Activated naive CD8-positive, alpha-beta T cell (primary cell): ENCODE results near the gene RSPH10B2.
"Not testable (repeated sequence)": the region's sequence is repeated elsewhere in the genome, so short reads cannot be mapped to it uniquely, and the experiment has no call there.

Source experiments
- H3K27ac Mint-ChIP-seq: one replicate; pipeline ENCODE4 v1.8.0; 2021; ENCODE audit warnings: mixed read lengths
- H3K27me3 Mint-ChIP-seq: one replicate; pipeline ENCODE4 v1.8.0; 2021; ENCODE audit warnings: mixed read lengths
- H3K36me3 Mint-ChIP-seq: one replicate; pipeline ENCODE4 v1.8.0; 2021; ENCODE audit warnings: mixed read lengths
- H3K4me1 Mint-ChIP-seq: one replicate; pipeline ENCODE4 v1.8.0; 2021; ENCODE audit warnings: low read depth, mixed read lengths
- H3K4me3 Mint-ChIP-seq: one replicate; pipeline ENCODE4 v1.8.0; 2021; ENCODE audit warnings: mild to moderate bottlenecking, mixed read lengths
- H3K9me3 Mint-ChIP-seq: one replicate; pipeline ENCODE4 v1.8.0; 2021; ENCODE audit warnings: low read depth, mixed read lengths

The RSPH10B2 gene

DNA sequence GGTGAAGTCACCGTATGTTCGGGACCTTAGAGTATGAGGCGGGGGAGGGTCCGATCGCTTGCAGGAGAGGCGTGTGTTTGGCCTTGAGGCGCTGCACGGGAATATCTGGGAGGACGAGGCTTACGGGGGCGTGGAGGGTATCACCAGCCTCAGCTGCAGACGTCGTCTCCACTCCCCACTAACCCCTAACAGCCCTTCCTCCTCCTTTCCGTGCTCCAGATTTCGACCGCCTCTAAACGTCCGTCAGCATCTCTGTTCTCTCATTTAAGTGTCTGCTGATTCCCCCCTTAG, 23.6 kb upstream of the RSPH10B2 start:
- H3K27ac Mint-ChIP-seq = peak overlapping the region; percentile 77
- H3K27me3 Mint-ChIP-seq = no peaks in the 10 kb centered on the region
- H3K36me3 Mint-ChIP-seq = peaks cover 7% of the 10 kb centered on the region
- H3K9me3 Mint-ChIP-seq = no peaks in the 10 kb centered on the region
- H3K4me1 Mint-ChIP-seq = peaks cover 28% of the 10 kb centered on the region
- peak overlapping the region; percentile 92 for H3K4me3 Mint-ChIP-seq

DNA sequence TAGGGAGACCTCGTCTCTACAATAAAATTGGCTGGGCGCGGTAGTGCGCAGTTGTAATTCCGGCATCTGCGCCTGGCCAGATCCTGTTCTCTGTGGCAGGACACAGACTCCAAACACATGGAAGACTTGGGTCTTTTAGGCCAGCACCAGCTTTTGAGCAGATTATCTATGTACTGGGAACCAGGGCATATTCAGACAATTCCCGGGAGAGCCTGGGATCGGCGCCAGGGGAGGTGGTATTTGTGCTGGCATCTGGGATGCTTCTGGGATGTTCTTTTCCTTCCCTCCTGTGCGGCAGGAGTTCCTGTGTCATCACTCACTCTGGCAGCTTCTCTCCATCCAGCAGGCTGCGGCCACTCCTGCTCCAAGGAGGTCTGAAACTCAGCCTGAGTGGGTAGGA, 15.5 kb upstream of the RSPH10B2 start:
- not testable (repeated sequence) for H3K27ac Mint-ChIP-seq, H3K9me3 Mint-ChIP-seq, H3K36me3 Mint-ChIP-seq, H3K4me1 Mint-ChIP-seq, H3K27me3 Mint-ChIP-seq, H3K4me3 Mint-ChIP-seq

DNA sequence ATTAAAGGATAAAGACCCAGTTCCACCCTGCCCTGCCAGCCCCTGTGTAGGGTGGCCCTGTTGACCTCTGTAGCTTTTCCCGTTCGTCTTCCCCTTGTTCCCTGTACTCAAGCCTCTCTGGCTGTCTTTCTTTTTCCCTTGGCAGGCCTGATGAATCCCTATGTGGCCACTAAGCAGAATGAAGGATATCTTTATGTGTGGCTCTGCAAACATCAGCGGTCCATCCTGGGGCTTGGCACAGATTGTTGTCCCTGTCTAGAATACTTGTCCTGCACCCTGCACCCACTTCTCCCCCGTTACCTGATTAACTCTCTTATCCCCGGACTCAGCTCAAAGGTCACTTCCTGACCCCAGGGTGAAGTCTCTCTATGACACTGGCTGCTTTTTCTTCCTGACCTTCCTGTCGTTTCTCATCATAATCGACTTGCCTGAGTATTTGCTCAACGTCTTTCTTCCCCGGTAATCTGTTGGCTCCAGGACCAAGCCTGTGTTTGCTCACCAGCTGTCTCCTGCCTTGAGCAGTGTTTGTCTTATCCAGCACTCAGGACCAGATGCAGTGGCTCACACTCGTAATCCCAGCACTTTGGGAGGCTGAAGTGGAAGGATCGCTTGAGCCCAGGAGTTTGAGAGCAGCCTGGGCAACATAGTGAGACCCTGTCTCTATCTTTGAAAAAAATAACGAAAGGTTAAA, 9.3 kb upstream of the RSPH10B2 start:
- H3K4me3 Mint-ChIP-seq = peak overlapping the region; percentile 23
- not testable (repeated sequence) for H3K27ac Mint-ChIP-seq, H3K4me1 Mint-ChIP-seq, H3K27me3 Mint-ChIP-seq, H3K36me3 Mint-ChIP-seq, H3K9me3 Mint-ChIP-seq

DNA sequence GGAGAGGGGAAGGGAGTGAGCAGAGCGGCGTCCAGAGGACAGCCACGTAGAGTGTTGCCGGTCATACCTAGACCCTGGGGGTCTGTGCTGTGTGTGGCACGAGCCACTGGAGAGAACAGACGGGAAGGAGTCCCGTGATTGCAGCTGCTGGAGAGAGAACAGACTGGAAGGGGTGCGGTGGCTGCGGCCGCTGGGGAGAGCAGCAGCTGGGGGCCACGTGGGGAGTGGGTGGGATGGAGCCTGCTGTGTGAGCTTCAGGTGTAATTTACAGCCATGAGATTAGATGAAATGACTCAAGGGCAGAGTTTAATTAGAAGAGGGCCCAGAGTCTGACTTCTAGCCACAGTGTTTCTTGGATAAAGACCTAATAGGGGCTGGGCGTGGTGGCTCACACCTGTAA, 4.6 kb upstream of the RSPH10B2 start:
- H3K36me3 Mint-ChIP-seq, H3K4me3 Mint-ChIP-seq, H3K9me3 Mint-ChIP-seq, H3K27me3 Mint-ChIP-seq, H3K4me1 Mint-ChIP-seq, H3K27ac Mint-ChIP-seq: not testable (repeated sequence)

DNA sequence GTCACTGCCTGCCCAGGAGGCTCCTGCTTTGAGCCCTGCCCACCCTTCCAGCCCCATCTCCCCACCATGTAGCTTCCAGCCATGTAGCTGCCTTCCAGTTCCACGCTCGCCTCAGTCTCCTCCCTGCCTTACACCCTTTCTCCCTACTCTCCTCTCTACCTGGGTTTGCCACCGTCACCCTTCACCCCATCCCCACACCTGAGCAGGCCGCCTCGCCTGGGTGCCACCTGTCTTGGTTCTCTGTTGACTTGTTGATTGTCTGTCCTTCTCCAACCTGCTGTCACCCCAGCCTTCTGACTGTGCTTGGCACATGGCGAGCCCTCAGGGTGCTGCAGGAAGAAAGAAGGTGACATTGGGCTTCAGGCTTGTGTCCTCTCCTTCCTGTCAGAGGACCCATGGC, 3.7 kb upstream of the RSPH10B2 start:
- H3K27me3 Mint-ChIP-seq, H3K27ac Mint-ChIP-seq: not testable (repeated sequence)

DNA sequence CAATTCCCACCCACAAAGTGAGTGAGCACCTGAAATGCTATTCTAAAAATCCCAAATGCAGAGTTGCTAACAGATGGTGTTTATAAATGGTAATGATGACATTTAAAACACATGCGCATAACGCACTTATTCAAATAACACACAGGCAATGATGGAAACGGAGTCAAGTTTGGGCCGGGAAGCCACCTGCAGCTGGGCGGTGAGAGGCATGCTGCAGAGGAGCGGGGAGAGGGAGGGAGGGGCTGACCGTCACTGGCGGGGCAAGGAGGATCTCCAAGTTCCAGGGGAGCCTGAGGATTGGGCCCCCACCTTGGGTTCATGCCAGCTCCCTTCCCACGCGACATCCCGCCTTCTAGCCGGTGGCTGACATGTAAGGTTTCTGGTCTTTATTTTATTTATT, 7.3 kb downstream of the RSPH10B2 start:
- H3K36me3 Mint-ChIP-seq, H3K27me3 Mint-ChIP-seq, H3K4me1 Mint-ChIP-seq, H3K9me3 Mint-ChIP-seq, H3K27ac Mint-ChIP-seq, H3K4me3 Mint-ChIP-seq: not testable (repeated sequence)

More for the DNA sequence above, 3.7 kb upstream of the RSPH10B2 start:
- H3K4me1 Mint-ChIP-seq, H3K9me3 Mint-ChIP-seq, H3K36me3 Mint-ChIP-seq, H3K4me3 Mint-ChIP-seq: not testable (repeated sequence)

DNA sequence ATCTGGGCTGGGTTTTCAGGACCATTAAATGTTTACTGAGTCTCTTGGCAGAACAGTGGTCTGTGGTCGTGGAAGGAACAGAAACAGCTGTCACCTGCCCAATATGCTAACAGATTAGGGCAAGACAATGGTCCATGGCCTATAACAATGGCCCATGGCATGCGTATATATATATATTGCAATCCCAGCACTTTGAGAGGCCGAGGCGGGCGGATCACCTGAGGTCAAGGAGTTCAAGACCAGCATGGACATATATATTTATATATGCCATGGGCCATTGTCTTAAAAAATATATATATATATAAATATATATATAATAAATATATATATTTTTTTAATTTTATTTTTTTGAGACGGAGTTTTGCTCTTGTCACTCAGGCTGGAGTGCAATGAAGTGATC, 27.7 kb downstream of the RSPH10B2 start:
- not testable (repeated sequence) for H3K27ac Mint-ChIP-seq, H3K36me3 Mint-ChIP-seq, H3K4me1 Mint-ChIP-seq, H3K4me3 Mint-ChIP-seq, H3K27me3 Mint-ChIP-seq, H3K9me3 Mint-ChIP-seq

DNA sequence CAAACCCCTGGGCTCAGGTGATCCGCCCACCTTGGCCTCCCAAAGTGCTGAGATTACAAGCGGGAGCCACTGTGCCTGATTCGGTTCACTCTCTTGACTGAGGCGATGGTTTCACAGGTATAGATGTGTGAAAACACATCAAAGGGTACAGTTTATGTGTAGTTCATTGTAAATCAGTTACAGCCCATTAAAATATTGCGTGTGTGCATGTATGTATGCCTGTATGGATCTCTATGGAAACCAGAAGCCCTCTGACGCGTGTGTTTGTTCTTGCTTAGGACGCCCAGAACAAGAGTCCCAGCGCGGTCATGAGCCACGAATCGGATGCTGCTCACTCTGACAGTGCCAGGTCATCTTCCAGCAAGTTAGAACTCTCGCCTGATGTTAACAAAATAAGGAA, 35.5 kb downstream of the RSPH10B2 start:
- H3K4me1 Mint-ChIP-seq, H3K36me3 Mint-ChIP-seq, H3K4me3 Mint-ChIP-seq, H3K27ac Mint-ChIP-seq, H3K9me3 Mint-ChIP-seq, H3K27me3 Mint-ChIP-seq: not testable (repeated sequence)

DNA sequence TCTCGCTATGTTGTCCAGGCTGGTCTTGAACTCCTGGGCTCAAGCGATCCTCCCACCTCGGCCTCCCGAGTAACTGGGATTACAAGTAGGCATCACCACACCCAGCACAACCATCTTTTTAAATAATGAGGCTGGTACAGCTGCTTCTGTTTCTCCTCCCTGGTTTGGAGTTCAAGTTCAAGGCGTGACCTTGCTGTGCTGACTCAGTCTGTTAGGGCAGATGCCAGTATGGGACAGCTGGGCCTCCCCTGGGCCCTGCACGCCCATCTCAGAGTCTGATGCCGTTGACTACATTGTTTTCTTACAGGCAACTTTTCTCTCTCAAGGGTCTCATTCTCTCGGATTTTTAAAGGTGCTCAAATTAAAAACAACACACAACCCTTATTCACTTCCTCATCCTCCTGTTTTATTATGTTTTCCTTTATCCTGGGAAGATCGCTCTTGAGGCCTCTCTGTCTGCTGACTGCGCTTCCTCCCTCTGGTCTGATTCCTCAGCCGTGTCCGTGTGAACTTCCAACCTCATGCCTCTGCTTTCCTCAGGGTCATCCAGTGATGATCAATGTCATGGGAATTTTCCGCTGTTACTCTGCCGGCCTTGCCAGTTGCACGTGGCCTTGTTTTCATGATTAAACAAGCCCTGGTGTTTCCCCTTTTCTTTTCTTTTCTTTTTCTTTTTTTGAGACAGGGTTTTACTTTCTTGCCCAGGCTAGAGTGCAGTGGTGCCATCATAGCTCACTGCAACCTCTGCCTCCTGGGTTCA, 38.4 kb downstream of the RSPH10B2 start:
- not testable (repeated sequence) for H3K27ac Mint-ChIP-seq

DNA sequence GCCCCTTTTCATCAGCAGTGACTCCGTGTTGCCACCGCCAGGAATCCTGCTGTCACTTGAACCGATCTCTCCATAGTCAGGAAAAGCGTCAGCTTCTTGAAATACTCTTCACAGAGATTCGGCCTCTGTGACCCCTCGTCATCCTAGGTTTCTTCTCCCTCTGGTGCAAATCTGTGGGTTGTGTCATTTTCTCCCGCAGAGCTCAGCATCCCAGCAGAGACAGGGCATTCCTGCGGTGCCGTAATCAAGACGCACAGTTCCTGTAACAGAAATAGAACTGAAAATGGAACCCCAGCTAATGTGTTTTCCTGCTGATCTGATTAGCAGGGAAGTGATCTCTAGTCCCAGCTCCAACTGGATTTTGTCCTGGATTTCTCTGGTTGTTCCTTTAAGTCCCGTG, 40.4 kb downstream of the RSPH10B2 start:
- H3K36me3 Mint-ChIP-seq, H3K4me3 Mint-ChIP-seq, H3K27ac Mint-ChIP-seq, H3K9me3 Mint-ChIP-seq, H3K4me1 Mint-ChIP-seq, H3K27me3 Mint-ChIP-seq: not testable (repeated sequence)

More for the DNA sequence above, 38.4 kb downstream of the RSPH10B2 start:
- H3K36me3 Mint-ChIP-seq, H3K4me3 Mint-ChIP-seq, H3K27me3 Mint-ChIP-seq, H3K9me3 Mint-ChIP-seq, H3K4me1 Mint-ChIP-seq: not testable (repeated sequence)

DNA sequence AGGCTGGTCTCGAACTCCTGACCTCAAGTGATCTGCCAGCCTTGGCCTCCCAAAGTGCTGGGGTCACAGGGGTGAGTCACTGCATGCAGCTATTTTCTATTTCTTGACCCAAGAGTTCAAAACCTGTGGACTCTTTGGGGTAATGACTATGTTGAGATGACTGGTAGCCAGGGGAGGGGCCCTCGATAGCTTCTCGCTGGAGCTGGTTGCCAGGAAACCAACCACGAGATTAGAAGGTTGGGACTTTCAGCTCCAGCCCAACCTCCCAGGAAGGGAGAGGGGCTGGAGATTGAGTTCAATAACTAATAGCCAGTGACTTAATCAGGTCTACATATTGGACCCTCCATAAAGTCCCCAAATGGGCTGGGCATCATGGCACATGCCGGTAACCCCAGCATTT, 43.3 kb downstream of the RSPH10B2 start:
- H3K36me3 Mint-ChIP-seq, H3K9me3 Mint-ChIP-seq, H3K4me1 Mint-ChIP-seq: not testable (repeated sequence)

DNA sequence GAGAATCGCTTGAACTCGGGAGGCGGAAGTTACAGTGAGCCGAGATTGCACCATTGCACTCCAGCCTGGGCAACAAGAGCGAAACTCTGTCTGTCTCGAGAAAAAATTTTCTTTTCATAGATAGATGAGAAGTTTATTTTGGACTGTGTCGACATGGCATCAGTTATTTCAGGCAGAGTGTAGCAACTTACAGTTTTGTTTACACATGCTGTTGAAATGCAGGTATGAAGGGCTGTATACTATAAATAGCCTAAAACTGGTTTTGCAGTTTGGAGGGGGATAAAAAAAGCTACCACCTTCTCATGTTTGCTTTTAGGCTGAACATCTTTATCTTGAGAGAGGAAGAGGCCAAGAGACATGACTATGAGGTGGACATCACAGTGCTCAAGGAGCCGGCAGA, 44.1 kb downstream of the RSPH10B2 start:
- H3K27ac Mint-ChIP-seq, H3K36me3 Mint-ChIP-seq, H3K4me1 Mint-ChIP-seq, H3K4me3 Mint-ChIP-seq, H3K27me3 Mint-ChIP-seq, H3K9me3 Mint-ChIP-seq: not testable (repeated sequence)

More for the DNA sequence above, 43.3 kb downstream of the RSPH10B2 start:
- not testable (repeated sequence) for H3K27me3 Mint-ChIP-seq, H3K4me3 Mint-ChIP-seq, H3K27ac Mint-ChIP-seq

DNA sequence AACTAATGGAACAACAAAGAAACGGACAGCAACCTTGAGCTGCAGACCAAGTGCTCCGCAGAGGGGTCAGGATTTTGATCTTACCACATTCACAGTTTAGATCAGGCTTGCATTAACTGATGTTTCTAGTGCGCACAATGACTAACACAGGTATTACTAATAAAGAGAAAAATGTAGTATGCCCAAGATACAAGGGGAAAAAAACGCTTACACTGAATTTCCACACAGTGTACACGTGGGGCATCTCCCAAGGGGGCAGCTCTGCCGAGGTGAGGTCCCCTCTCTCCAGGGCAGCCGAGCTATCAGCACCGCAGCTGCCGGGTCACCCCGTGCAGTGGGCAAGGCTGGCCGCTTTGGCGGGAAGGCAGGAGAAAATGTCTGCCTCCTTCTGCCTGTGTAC, 46.0 kb downstream of the RSPH10B2 start:
- H3K9me3 Mint-ChIP-seq, H3K4me1 Mint-ChIP-seq, H3K27ac Mint-ChIP-seq, H3K27me3 Mint-ChIP-seq, H3K4me3 Mint-ChIP-seq, H3K36me3 Mint-ChIP-seq: not testable (repeated sequence)

DNA sequence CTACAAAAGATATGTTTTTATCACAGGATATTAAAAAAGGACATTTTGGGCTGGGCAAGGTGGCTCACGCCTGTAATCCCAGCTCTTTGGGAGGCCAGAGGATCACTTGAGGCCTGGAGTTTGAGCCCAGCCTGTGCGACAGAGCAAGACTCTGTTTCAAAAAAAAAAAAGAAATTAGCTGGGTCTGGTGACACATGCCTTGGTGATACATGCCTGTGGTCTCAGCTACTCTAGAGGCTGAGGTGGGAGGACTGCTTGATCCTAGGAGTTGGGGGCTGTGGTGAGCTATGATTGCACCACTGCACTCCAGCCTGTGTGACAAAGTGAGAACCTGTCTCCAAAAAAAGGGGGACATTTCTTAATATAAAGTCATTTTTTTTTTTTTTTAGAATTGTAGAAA, 46.4 kb downstream of the RSPH10B2 start:
- not testable (repeated sequence) for H3K4me1 Mint-ChIP-seq, H3K27ac Mint-ChIP-seq, H3K27me3 Mint-ChIP-seq, H3K9me3 Mint-ChIP-seq, H3K36me3 Mint-ChIP-seq, H3K4me3 Mint-ChIP-seq

DNA sequence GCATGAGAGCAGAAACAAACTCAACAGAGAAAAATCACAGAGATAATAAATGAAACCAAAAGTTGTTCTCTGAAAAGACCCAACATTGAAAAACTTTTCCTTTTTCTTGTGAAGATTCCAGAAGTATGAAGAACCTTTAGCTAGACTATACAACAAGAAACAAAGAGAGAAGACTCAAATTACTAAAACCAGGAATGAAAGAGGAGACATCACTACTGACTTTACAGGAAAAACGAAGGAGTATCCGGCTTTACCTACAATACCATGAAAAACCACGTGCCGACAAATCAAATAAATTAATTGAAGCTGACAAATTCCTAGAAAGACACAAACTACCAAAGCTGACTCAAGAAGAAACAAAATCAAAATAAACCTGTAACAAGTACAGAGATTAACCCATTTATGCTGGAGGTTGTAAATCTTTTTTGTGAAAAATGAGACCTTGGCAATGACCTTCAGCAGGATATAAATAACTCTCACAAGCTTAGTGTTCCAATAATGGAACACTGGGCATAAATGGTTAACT, 53.6 kb downstream of the RSPH10B2 start:
- not testable (repeated sequence) for H3K4me3 Mint-ChIP-seq, H3K9me3 Mint-ChIP-seq, H3K27ac Mint-ChIP-seq, H3K36me3 Mint-ChIP-seq, H3K27me3 Mint-ChIP-seq, H3K4me1 Mint-ChIP-seq

DNA sequence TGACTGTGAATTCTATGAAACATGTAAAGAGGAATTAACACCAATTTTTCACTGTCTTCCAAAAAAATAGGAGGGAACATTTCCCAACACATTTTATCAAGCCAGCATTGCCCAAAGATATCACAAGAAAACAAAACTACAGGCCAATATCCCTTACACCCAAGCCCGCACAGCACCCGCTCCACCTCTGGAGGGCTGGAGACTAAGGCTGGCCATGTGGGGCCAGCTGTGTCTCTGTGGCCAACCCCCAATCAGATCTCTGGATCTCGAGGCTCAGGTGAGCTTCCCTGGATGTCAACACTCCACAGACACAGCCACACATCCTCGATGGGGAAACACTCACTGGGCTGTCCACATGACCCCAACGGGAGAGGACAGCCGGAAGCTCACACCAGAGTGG, 54.1 kb downstream of the RSPH10B2 start:
- not testable (repeated sequence) for H3K27me3 Mint-ChIP-seq, H3K4me1 Mint-ChIP-seq, H3K9me3 Mint-ChIP-seq, H3K27ac Mint-ChIP-seq, H3K36me3 Mint-ChIP-seq, H3K4me3 Mint-ChIP-seq
